Measurements from ENCODE around the gene LRRC45.

LRRC45 gene

DNA sequence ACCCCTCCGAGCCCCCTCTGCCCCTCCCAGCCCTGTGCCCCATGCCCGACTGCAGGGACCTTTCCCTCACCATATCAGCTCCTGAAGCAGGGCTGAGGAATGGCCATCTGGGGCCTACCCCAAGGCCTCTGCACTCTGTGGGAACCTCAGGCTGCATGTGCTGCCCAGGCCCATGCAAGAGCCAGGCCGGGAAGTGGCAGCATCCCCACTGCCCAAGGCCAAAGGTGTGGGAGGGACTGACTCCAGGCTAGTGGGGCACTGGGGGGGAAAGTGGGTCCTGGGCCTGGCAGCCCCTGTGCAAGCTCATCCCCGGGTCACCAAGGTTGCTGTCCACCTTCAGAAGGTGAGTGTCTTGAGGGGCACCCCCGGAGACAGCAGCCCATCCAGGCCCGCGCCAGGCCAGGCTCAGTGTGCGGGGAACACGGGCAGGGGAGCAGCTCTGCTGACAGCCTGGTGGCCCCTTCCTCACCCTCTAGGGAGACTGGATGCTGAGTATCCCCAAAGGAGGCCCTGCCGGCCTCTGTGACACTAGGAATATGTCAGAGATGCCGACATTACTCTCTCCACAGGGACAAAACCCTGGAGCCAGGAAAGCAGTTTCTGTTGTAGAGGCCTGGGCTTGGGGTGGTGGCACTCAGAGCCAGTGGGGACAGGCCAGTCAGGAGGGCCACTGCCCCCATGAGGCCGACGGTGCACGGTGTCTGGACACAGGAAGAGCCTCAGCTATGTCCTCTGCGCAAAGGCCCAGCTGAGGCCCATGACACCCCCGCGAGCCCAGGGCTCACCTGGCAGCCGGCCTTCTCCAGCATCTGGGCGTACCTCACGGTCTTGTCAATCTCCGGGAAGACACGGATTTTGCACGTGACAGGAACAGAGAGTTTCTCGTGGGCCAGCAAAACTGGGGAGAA lies 39.2 kb downstream of the LRRC45 start:
- no peak for DNase-seq (ENCODE audit: low spot score)

GRCh38 chr17:82062984-82063368 lies 39.9 kb downstream of the LRRC45 start:
- DNase-seq (ENCODE audit: low spot score) = no peak

DNA sequence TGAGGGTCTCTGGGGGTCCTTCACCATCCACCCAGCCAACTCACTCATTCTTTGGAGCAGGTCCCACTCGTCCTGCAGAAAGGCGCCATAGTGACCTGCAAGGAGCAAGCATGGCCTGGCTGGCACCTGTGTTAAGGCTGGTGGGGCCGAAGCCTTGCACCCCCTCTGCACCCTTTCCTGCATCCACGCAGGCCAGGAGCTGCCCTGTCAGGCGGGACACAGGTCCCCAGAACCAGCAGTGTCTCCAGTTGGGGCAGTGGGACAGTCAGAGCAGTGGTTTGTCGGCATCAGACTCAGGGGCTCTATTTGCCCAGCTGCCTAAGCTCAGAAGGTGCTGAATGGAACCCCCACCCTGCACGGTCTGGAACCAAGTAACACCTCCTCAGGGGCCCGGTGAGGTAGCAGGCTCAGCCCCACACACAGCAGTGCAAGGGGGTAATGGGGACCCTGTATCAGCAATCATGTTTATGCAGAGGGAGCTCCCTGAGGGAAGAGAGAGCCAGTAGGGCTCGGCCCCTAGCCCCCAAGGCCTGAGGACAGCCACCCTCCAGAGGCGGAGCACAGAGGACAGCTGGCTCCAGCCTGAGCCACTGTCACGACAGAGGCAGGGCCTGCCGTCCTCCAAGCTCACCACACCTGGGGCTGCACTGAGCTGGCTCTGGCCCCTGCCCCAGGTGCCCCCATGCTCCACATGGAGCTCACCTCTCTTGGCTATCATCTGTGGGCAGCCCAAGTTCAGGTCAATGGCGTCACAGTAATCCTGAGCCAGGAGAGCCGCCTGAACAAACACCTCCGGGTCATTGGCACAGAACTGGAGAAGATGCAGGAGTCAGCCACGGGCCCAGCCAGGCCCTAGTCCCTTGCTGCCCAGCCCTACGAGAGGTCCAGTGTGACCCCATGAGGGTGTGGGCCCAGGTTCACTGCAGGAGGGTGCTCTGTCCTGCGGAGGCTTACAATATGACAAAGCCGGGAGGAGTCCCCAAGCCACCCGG lies 40.6 kb downstream of the LRRC45 start:
- DNase-seq (ENCODE audit: low spot score) = no peak

DNA sequence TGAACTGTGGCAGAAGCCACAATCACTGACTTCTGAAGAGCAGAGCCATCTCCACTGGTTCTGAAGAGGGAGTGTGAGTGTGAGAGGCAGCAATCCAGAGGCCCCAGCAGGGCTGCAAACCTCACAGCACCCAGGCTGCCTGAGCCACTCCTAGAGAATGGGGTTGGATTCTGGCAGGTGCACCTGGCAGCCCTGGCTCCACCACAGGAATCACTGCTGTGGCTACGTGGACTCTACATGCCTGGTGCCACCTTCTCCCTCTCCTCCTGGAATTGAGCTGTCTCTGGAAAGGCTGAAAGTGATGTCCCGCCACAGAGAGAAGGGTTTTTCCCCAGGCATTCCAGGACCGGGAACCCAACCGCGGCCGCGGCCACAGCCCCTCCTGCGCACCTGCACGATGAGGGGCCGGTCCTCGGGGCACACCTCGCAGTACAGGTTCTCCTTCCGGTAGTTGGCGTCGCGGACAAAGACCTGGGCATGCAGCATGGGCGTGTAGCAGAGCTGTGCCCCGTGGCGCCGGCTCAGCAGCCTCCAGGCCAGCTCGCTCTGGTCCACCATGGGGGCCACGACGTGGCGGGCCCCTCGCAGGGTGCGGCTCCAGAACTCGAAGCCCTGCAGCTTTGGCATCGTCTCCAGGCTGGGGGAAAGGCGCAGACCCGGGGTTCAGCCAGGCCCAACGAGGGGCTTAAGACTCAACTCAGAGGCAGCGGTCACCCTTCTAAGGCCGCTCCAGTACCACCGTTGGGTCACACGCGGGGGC lies 41.5 kb downstream of the LRRC45 start:
- DNase-seq (ENCODE audit: low spot score) = no peak

- no peak for DNase-seq (ENCODE audit: low spot score)
Observed at GRCh38 chr17:82065193-82065637, 42.1 kb downstream of the LRRC45 start.

- peak; percentile 99 for DNase-seq (ENCODE audit: low spot score)
Observed at GRCh38 chr17:82065638-82066303, 42.7 kb downstream of the LRRC45 start, which contains the start of gene DUS1L. DUS1L (minus strand) TSS chr17:82065804; CDS start chr17:82065059, 745 bp downstream.

- no peak for DNase-seq (ENCODE audit: low spot score)
Observed at GRCh38 chr17:82070611-82071010, 47.5 kb downstream of the LRRC45 start.

DNA sequence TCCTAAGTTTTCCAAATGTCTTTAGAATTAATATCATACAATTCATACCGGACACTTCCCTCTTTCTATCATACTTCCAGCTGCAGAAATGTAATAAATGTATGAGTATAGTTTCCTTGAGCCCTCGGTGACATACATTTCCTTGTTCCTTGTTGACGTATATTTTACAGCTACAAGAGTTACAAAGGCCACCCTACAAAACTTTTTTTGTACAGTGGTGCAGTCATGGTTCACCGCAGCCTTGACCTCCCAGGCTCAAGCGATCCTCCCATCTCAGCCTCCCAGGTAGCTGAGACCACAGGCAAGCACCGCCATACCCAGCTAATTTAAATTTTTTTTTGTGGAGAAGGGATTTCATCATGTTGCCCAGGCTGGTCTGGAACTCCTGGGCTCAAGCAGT lies 49.7 kb downstream of the LRRC45 start:
- no peak for DNase-seq (ENCODE audit: low spot score)

GRCh38 chr17:82073446-82073845 lies 50.3 kb downstream of the LRRC45 start:
- DNase-seq (ENCODE audit: low spot score) = no peak

DNA sequence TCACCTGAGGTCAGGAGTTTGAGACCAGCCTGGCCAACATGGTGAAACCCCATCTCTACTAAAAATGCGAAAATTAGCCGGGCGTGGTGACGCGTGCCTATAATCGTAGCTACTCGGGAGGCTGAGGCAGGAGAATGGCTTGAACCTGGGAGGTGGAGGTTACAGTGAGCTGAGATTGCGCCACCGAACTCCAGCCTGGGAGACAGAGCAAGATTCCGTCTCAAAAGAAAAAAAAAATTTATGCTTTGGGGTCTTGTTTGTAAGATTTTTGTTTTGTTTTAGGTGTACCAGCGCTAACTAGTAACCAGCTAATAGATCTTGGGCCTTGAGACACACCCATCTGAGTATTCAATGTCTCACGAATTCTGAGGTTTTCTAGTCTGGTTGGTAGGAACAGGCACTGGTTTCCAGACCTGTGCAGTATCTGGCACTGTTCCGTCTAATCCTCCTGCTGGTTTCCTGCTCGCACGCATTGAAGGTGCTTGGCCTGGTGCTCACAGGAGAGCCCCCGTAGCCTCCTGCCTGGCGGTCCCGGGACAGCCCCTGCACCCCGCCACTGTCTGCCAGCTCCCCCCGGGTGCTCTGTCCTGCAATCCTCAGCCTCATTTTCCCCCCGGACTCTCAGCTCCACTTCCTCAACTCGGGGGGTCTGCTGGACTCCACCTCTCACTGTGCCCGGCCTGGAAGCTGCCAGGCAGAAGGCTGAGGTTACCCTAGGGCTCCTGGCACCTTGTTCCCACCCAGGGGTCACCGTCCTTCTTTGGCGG lies 53.1 kb downstream of the LRRC45 start:
- DNase-seq (ENCODE audit: low spot score) = no peak

DNA sequence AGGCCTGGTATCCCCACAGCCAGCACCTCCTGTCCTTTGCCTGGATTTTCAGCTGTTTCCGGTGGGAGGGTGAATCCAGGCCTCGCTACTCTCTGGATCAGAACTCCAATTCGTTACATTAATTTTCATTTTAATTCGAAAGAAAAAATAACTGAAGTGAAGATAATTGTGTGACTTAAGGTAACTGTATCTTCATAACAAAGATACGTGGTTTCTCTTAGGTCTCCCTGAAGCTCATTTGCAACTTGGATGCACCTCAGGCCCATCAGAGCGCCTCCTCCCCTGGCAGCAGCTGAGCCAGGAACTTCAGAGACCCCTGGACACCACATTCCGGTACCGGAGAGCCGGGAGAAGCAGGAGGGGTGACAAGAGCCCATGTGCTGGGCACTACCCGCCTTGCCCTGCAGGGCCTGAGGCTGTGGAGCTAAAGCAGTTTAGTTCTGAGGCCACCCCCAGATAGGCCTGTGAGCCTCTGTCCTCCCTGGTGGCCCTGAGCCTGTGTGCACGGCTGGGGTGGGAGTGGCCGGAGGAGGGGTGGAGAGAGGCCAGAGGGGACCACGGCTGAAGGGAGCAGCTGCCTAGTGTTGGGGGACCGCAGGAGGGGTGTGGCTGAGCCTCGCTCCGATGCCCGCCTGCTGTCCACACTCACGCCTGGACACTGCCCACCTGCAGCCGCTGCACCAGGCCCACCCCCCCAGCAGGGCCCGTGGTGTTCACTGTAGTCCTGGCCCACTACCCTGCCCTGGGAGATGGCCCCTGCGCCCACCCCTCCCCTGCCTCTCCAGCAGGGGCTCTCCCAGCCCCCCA lies 53.9 kb downstream of the LRRC45 start:
- DNase-seq (ENCODE audit: low spot score) = no peak

DNA sequence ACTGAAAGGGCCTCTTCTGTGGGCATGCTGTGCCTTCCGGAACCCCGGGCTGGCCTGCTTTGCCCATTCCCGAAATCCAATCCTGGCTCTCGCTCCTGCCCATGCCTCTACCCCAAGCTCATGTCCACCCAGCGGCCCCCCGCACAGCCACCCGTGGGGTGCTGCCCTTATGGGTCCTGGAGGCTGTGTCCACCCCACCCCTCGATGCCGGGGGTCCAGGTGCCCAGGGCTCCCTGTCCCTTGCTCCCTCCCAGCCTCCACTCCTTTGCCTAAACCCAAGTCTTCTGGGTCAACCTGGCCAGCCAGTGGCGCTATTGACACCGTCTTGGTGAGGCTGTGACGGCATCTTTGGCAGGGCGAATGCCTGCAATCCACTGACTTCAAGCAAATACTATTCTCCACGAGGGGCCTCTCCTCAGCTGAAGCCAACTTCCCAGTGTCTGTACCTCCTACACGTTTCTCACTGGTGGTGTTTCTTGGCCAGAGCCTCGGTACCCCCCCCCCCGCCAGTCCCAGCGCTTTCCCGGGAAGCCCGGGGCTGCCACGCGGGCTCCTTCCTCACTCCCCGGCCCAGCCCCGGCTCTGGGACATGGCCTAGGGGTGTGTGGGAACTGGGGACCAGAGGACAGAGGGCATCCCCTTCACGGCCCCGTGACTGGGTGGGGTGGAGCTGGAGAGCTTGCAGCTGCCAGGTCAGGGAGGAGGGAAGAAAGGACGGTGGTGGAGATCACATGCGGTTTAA lies 54.7 kb downstream of the LRRC45 start:
- DNase-seq (ENCODE audit: low spot score) = no peak

DNA sequence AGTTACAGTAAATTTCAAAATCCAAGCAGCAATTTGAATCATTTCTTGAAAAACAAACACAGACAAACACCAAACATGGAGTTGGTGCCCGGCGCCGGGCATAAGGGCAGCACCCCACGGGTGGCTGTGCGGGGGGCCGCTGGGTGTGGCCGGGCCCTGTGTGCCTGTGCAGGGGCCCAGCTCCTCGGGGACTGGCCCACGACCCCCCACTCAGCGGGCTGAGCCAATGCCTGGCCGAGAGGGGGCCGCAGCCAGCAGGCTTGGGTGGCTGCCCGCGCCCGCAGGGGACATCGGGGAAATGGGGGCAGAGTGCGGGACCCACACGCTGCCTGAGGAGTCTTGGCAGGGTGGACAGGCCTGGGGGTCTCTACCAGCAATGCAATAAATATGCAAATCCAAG lies 55.3 kb downstream of the LRRC45 start:
- no peak for DNase-seq (ENCODE audit: low spot score)

GRCh38 chr17:82079001-82079677 lies 56.0 kb downstream of the LRRC45 start:
- DNase-seq (ENCODE audit: low spot score) = no peak

DNA sequence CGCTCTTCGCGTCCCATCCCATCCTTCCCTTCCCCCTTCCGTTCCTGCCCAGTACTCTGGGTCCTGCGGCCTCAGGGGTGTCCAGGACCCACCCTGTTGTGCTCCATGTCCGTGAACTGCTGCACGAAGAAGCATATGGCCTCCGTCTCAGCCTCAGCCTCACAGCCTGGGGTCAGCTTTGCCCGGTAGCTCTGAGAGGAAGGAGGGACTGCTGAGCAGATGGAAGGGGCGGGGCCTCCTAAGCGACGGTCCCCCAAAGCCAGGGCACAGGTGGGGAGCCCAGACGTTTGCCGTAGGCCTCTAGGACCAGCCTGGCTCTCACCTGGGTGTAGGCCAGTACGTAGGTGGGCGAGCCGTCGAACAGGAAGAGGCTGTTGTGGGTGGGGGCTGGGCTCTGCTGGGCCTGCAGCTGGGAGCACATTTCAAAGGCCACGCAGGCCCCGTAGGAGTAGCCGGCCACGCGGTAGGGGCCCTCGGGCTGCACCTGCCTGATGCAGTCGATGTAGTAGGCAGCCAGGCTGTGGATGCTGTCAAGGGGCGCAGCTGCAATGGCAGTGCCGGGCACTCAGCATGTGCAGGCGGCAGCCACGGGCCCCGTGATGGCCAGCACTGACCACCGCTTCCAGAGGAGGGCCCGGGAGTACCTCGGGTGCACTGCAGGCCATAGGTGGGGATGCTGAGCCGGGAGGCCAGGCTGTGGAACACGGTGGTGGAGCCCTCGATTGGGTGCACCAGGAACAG lies 57.1 kb downstream of the LRRC45 start:
- DNase-seq (ENCODE audit: low spot score) = no peak

All from D341Med (cell line).